Ishikawa (cell line): ENCODE measurements around the gene PTPN13.

Source experiments
- CEBPB ChIP-seq: IDR thresholded peaks from 2 replicates; pipeline ENCODE4 v1.6.1; 2012
- CREB1 ChIP-seq: IDR thresholded peaks from 2 replicates; pipeline ENCODE4 v1.6.1; 2012; ENCODE audit warnings: low read depth
- EGR1 ChIP-seq: IDR thresholded peaks from 2 replicates; pipeline ENCODE4 v1.6.1; 2012
- EP300 ChIP-seq: IDR thresholded peaks from 2 replicates; pipeline ENCODE4 v1.6.1; 2012; ENCODE audit warnings: borderline replicate concordance
- FOXM1 ChIP-seq: IDR thresholded peaks from 2 replicates; pipeline ENCODE4 v1.6.1; 2012; ENCODE audit warnings: low read depth, borderline replicate concordance
- MAX ChIP-seq: IDR thresholded peaks from 2 replicates; pipeline ENCODE4 v1.6.1; 2012
- NFIC ChIP-seq: IDR thresholded peaks from 2 replicates; pipeline ENCODE4 v1.6.1; 2012
- RAD21 ChIP-seq: IDR thresholded peaks from 2 replicates; pipeline ENCODE4 v1.6.1; 2012; ENCODE audit warnings: low read depth
- REST ChIP-seq: IDR thresholded peaks from 2 replicates; pipeline ENCODE4 v1.6.1; 2012; ENCODE audit warnings: low read depth, mild to moderate bottlenecking
- TAF1 ChIP-seq: IDR thresholded peaks from 2 replicates; pipeline ENCODE4 v1.6.1; 2012; ENCODE audit warnings: low read depth, mild to moderate bottlenecking
- TCF12 ChIP-seq: IDR thresholded peaks from 2 replicates; pipeline ENCODE4 v1.6.1; 2012; ENCODE audit warnings: low read depth
- TEAD4 ChIP-seq: IDR thresholded peaks from 2 replicates; pipeline ENCODE4 v1.6.1; 2012
- USF1 ChIP-seq: IDR thresholded peaks from 2 replicates; pipeline ENCODE4 v1.6.1; 2012
- YY1 ChIP-seq: IDR thresholded peaks from 2 replicates; pipeline ENCODE4 v1.6.1; 2012; ENCODE audit warnings: low read depth
- ZBTB7A ChIP-seq: IDR thresholded peaks from 2 replicates; pipeline ENCODE4 v1.6.1; 2012; ENCODE audit warnings: low read depth

The PTPN13 gene

GRCh38 chr4:86569103-86569870, 24.8 kb upstream of the PTPN13 start:
- no peak for TF ChIP-seq RAD21
- no peak for TF ChIP-seq EGR1
- TF ChIP-seq MAX = no peak
- no peak for TF ChIP-seq TAF1
- no peak for TF ChIP-seq REST
- TF ChIP-seq NFIC = no peak
- TF ChIP-seq EP300 = no peak

- TF ChIP-seq RAD21 = no peak
- TF ChIP-seq TEAD4 = no peak
- TF ChIP-seq USF1 = no peak
- no peak for TF ChIP-seq MAX
- no peak for TF ChIP-seq EGR1
- TF ChIP-seq CEBPB = no peak
- no peak for TF ChIP-seq NFIC
- TF ChIP-seq EP300 = no peak
- no peak for TF ChIP-seq CREB1
- no peak for TF ChIP-seq YY1
These were observed 14.2 kb upstream of the PTPN13 start for GRCh38 chr4:86579941-86580340.

- TF ChIP-seq EP300 (no peak), NFIC (no peak), CREB1 (no peak), USF1 (no peak), TEAD4 (no peak), ZBTB7A (no peak)
These were observed 11.7 kb upstream of the PTPN13 start for GRCh38 chr4:86582410-86582809.

GRCh38 chr4:86586160-86586572, 7.9 kb upstream of the PTPN13 start:
- TF ChIP-seq TEAD4 = no peak

- no peak for TF ChIP-seq ZBTB7A
- TF ChIP-seq CEBPB = no peak
- no peak for TF ChIP-seq USF1
- TF ChIP-seq REST = no peak
- TF ChIP-seq TCF12 = no peak
- TF ChIP-seq RAD21 = no peak
- no peak for TF ChIP-seq TAF1
- no peak for TF ChIP-seq EP300
- no peak for TF ChIP-seq TEAD4
- no peak for TF ChIP-seq FOXM1
- no peak for TF ChIP-seq CREB1
- TF ChIP-seq NFIC = no peak
- no peak for TF ChIP-seq EGR1
- TF ChIP-seq MAX = no peak
- no peak for TF ChIP-seq YY1
These were observed 7.3 kb upstream of the PTPN13 start for GRCh38 chr4:86586626-86587380.
